Ishikawa (cell line): ENCODE data around the gene SLC41A2.

ENCODE experiments used
- CEBPB ChIP-seq: IDR thresholded peaks from 2 replicates; pipeline ENCODE4 v1.6.1; 2012
- CREB1 ChIP-seq: IDR thresholded peaks from 2 replicates; pipeline ENCODE4 v1.6.1; 2012; ENCODE audit warnings: low read depth
- EGR1 ChIP-seq: IDR thresholded peaks from 2 replicates; pipeline ENCODE4 v1.6.1; 2012
- EP300 ChIP-seq: IDR thresholded peaks from 2 replicates; pipeline ENCODE4 v1.6.1; 2012; ENCODE audit warnings: borderline replicate concordance
- FOXM1 ChIP-seq: IDR thresholded peaks from 2 replicates; pipeline ENCODE4 v1.6.1; 2012; ENCODE audit warnings: low read depth, borderline replicate concordance
- NFIC ChIP-seq: IDR thresholded peaks from 2 replicates; pipeline ENCODE4 v1.6.1; 2012
- RAD21 ChIP-seq: IDR thresholded peaks from 2 replicates; pipeline ENCODE4 v1.6.1; 2012; ENCODE audit warnings: low read depth
- REST ChIP-seq: IDR thresholded peaks from 2 replicates; pipeline ENCODE4 v1.6.1; 2012; ENCODE audit warnings: low read depth, mild to moderate bottlenecking
- TAF1 ChIP-seq: IDR thresholded peaks from 2 replicates; pipeline ENCODE4 v1.6.1; 2012; ENCODE audit warnings: low read depth, mild to moderate bottlenecking
- TCF12 ChIP-seq: IDR thresholded peaks from 2 replicates; pipeline ENCODE4 v1.6.1; 2012; ENCODE audit warnings: low read depth
- TEAD4 ChIP-seq: IDR thresholded peaks from 2 replicates; pipeline ENCODE4 v1.6.1; 2012
- USF1 ChIP-seq: IDR thresholded peaks from 2 replicates; pipeline ENCODE4 v1.6.1; 2012
- YY1 ChIP-seq: IDR thresholded peaks from 2 replicates; pipeline ENCODE4 v1.6.1; 2012; ENCODE audit warnings: low read depth
- ZBTB7A ChIP-seq: IDR thresholded peaks from 2 replicates; pipeline ENCODE4 v1.6.1; 2012; ENCODE audit warnings: low read depth
- TF ChIP-seq, protein P1 (sequence below): IDR thresholded peaks from 2 replicates; pipeline ENCODE4 v1.6.1; 2012

Gene SLC41A2

GRCh38 chr12:104911942-104912341 is 46.1 kb downstream of the SLC41A2 start:
- TF ChIP-seq USF1 (no peak), REST (no peak), ZBTB7A (no peak), EP300 (no peak), FOXM1 (no peak), TAF1 (no peak), TCF12 (no peak), YY1 (no peak), NFIC (no peak), RAD21 (no peak), TEAD4 (no peak), CEBPB (no peak), EGR1 (no peak), CREB1 (no peak)
- TF ChIP-seq, protein P1, sequence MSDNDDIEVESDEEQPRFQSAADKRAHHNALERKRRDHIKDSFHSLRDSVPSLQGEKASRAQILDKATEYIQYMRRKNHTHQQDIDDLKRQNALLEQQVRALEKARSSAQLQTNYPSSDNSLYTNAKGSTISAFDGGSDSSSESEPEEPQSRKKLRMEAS: no peak

GRCh38 chr12:104910196-104910840 is 47.8 kb downstream of the SLC41A2 start:
- TF ChIP-seq TCF12: no peak
- TF ChIP-seq CREB1: no peak
- TF ChIP-seq CEBPB: no peak
- TF ChIP-seq YY1: no peak
- TF ChIP-seq EGR1: no peak
- TF ChIP-seq TAF1: no peak
- no peak for TF ChIP-seq USF1
- TF ChIP-seq EP300: no peak
- TF ChIP-seq RAD21: no peak
- no peak for TF ChIP-seq REST
- TF ChIP-seq FOXM1: no peak
- TF ChIP-seq ZBTB7A: no peak
- TF ChIP-seq TEAD4: no peak
- TF ChIP-seq NFIC: no peak

DNA sequence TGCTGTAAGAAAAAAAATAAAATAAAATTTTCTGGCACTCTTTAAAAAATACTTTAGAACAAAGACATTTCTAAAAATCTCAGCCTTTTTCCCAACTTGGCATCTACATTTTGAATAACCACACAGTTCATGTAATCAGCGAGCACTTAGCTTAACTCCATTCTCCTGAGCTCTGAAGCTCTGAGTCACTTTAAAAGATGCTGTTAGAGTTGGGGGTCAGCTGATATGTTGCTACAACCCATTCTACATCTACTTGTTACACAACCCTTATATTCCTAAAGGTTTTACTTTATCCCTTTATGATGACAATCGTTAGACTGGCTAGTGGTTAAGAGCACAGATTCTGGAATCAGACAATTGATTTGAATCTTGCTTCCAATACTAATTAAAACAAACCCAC is 48.3 kb downstream of the SLC41A2 start:
- TF ChIP-seq FOXM1: no peak
- no peak for TF ChIP-seq TAF1
- no peak for TF ChIP-seq ZBTB7A
